Astrocyte (in vitro differentiated cells and primary cell): ENCODE data around the gene NDUFS1.

Experiments used
- EZH2 ChIP-seq: IDR thresholded peaks from 2 replicates; pipeline ENCODE4 v1.6.1; 2012; ENCODE audit warnings: mild to moderate bottlenecking, low read length, inconsistent platforms; ENCODE audit not compliant: insufficient read depth
- TF ChIP-seq, protein P1 (sequence below): IDR thresholded peaks from 2 replicates; pipeline ENCODE4 v1.5.1; 2011; ENCODE audit warnings: low read depth, mild to moderate bottlenecking, inconsistent platforms, low read length, moderate library complexity; ENCODE audit not compliant: insufficient read depth

DNA sequence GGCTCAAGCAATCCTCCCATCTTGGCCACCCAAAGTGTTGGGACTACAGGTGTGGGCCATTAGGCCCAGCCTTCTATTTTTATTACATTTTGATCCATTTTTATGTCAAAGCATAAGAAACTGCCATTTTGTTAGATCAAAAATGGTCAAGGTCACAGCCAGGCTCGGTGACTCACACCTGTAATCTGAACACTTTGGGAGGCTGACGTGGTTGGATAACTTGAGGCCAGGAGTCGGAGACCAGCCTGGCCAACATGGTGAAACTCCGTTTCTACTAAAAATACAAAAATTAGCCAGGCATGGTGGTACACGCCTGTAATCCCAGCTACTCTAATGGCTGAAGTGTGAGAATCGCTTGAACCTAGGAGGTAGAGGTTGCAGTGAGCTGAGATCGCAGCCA lies 49.7 kb upstream of the NDUFS1 start:
- no peak for TF ChIP-seq EZH2
- TF ChIP-seq, protein P1, sequence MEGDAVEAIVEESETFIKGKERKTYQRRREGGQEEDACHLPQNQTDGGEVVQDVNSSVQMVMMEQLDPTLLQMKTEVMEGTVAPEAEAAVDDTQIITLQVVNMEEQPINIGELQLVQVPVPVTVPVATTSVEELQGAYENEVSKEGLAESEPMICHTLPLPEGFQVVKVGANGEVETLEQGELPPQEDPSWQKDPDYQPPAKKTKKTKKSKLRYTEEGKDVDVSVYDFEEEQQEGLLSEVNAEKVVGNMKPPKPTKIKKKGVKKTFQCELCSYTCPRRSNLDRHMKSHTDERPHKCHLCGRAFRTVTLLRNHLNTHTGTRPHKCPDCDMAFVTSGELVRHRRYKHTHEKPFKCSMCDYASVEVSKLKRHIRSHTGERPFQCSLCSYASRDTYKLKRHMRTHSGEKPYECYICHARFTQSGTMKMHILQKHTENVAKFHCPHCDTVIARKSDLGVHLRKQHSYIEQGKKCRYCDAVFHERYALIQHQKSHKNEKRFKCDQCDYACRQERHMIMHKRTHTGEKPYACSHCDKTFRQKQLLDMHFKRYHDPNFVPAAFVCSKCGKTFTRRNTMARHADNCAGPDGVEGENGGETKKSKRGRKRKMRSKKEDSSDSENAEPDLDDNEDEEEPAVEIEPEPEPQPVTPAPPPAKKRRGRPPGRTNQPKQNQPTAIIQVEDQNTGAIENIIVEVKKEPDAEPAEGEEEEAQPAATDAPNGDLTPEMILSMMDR = no peak
